Upper lobe of right lung (tissue), 1 donor: ENCODE measurements around the gene OGT. TPM values are rescaled to one million over a fixed set of nuclear protein-coding genes. Genes with fewer than 3 reads are reported as not detected.
"Not testable (repeated sequence)": the region's sequence is repeated elsewhere in the genome, so short reads cannot be mapped to it uniquely, and the experiment has no call there.

Source experiments
- ATAC-seq: fragments of 200-7000 bp; cut with Tn5 transposase; one replicate; pipeline ENCODE4 v1.9.1; 2020; ENCODE audit warnings: mild to moderate bottlenecking, moderate library complexity
- DNase-seq: peaks from one replicate; pipeline ENCODE4 v3.0.0-alpha.2; 2020
- H3K27ac ChIP-seq: fragments of 200-600 bp; one replicate; pipeline ENCODE4 v1.8.0; 2022
- H3K27me3 ChIP-seq: fragments of 200-600 bp; one replicate; pipeline ENCODE4 v1.8.0; 2022; ENCODE audit warnings: mild to moderate bottlenecking
- H3K36me3 ChIP-seq: fragments of 200-600 bp; one replicate; pipeline ENCODE4 v1.8.0; 2022
- H3K4me1 ChIP-seq: fragments of 200-600 bp; one replicate; pipeline ENCODE4 v1.8.0; 2022
- H3K4me3 ChIP-seq: fragments of 200-600 bp; one replicate; pipeline ENCODE4 v1.8.0; 2022; ENCODE audit warnings: mild to moderate bottlenecking
- H3K9me3 ChIP-seq: fragments of 200-600 bp; one replicate; pipeline ENCODE4 v1.8.0; 2022
- CTCF ChIP-seq: fragments of 200-600 bp; IDR thresholded peaks from one replicate; pipeline ENCODE4 v1.8.0; 2022; ENCODE audit warnings: antibody characterized with exemption
- intact Hi-C: fragments of 100-400 bp; cut with DNase I; formaldehyde crosslinking; loops from one replicate; pipeline ENCODE4 v1.11.0; 2022
- total RNA-seq: library from RNA; stranded (reverse); fragmentation: NEBNext Ultra II Directional; extraction: Animal tissue kit (Norgen Biotek cat#: 25700); gene quantifications from one replicate; pipeline ENCODE4 v1.2.1, GENCODE V29; 2021
- donor health status: DM: no; HTN: yes; CAD: no; lungs with severe emphysema.

Gene OGT
- total RNA-seq, 1 donor from 2014 or later: 129 TPM

- Histone ChIP-seq H3K27me3 (no peaks in the 10 kb centered on the region), H3K9me3 (no peaks in the 10 kb centered on the region), H3K4me1 (no peaks in the 10 kb centered on the region), H3K27ac (no peak overlapping the region), H3K36me3 (no peaks in the 10 kb centered on the region), H3K4me3 (no peak overlapping the region)
- ATAC-seq (no peak), DNase-seq (no peak)
- intact Hi-C loops: no loop called here
- no peak for TF ChIP-seq CTCF
Measured at GRCh38 chrX:71496476-71496875, 36.4 kb upstream of the OGT start.

- ATAC-seq, intact Hi-C loops, H3K36me3 ChIP-seq, H3K4me1 ChIP-seq, H3K4me3 ChIP-seq, H3K27me3 ChIP-seq, H3K9me3 ChIP-seq, DNase-seq, H3K27ac ChIP-seq: not testable (repeated sequence)
Measured at GRCh38 chrX:71502080-71502479, 30.8 kb upstream of the OGT start.

- ATAC-seq (no peak), DNase-seq (no peak)
- no peak overlapping the region for H3K27ac ChIP-seq
- H3K9me3 ChIP-seq: no peaks in the 10 kb centered on the region
- H3K27me3 ChIP-seq: no peaks in the 10 kb centered on the region
- TF ChIP-seq CTCF: no peak
- H3K36me3 ChIP-seq: no peaks in the 10 kb centered on the region
- intact Hi-C loops: no loop called here
- no peaks in the 10 kb centered on the region for H3K4me1 ChIP-seq
- no peak overlapping the region for H3K4me3 ChIP-seq
Measured at GRCh38 chrX:71504346-71504745, 28.6 kb upstream of the OGT start.

GRCh38 chrX:71509289-71509688 is 23.6 kb upstream of the OGT start:
- ATAC-seq (no peak), DNase-seq (no peak)
- no peak for TF ChIP-seq CTCF
- Histone ChIP-seq H3K4me3 (no peak overlapping the region), H3K27ac (no peak overlapping the region), H3K4me1 (no peaks in the 10 kb centered on the region), H3K9me3 (no peaks in the 10 kb centered on the region), H3K36me3 (no peaks in the 10 kb centered on the region), H3K27me3 (no peaks in the 10 kb centered on the region)
- intact Hi-C loops: no loop called here

GRCh38 chrX:71510161-71510560 is 22.7 kb upstream of the OGT start:
- Histone ChIP-seq H3K36me3 (no peaks in the 10 kb centered on the region), H3K27ac (no peak overlapping the region), H3K9me3 (no peaks in the 10 kb centered on the region), H3K4me1 (no peaks in the 10 kb centered on the region), H3K27me3 (no peaks in the 10 kb centered on the region), H3K4me3 (no peak overlapping the region)
- ATAC-seq (no peak), DNase-seq (no peak)
- no peak for TF ChIP-seq CTCF
- intact Hi-C loops: no loop called here

GRCh38 chrX:71513731-71514130 is 19.2 kb upstream of the OGT start:
- H3K4me3 ChIP-seq, DNase-seq, H3K36me3 ChIP-seq, intact Hi-C loops, H3K27ac ChIP-seq, H3K9me3 ChIP-seq, H3K4me1 ChIP-seq, H3K27me3 ChIP-seq, ATAC-seq: not testable (repeated sequence)

GRCh38 chrX:71514367-71515037 is 18.4 kb upstream of the OGT start:
- no peak overlapping the region for H3K4me3 ChIP-seq
- no peaks in the 10 kb centered on the region for H3K9me3 ChIP-seq
- no peak for TF ChIP-seq CTCF
- ATAC-seq: no peak
- no peak for DNase-seq
- no peak overlapping the region for H3K27ac ChIP-seq
- no peaks in the 10 kb centered on the region for H3K36me3 ChIP-seq
- no peaks in the 10 kb centered on the region for H3K4me1 ChIP-seq
- intact Hi-C loops: no loop called here
- H3K27me3 ChIP-seq: no peaks in the 10 kb centered on the region
